Calu3 (cell line): ENCODE data around the gene MUTYH. TPM values are rescaled to one million over a fixed set of nuclear protein-coding genes. Genes with fewer than 3 reads are reported as not detected.
"Not testable (repeated sequence)": the region's sequence is repeated elsewhere in the genome, so short reads cannot be mapped to it uniquely, and the experiment has no call there.

Experiments
- BruUV-seq: library from RNA; stranded (reverse); fragments of 400-500 nt; replicated peaks from 2 replicates; lab custom pipeline; 2021; lab: Mats Ljungman, UMichigan
- CTCF ChIA-PET: fragments of 300-600 bp; sonication (Branson Sonifier 250); formaldehyde crosslinking; loops from one replicate; lab custom pipeline; 2022; ENCODE audit warnings: antibody characterized with exemption; lab: Charles Lee
- DNase-seq: peaks from one replicate; pipeline ENCODE4 v3.0.0; 2022
- H3K27ac Mint-ChIP-seq: one replicate; pipeline ENCODE4 v1.8.0; 2022; ENCODE audit warnings: mixed read lengths; ENCODE audit not compliant: unreplicated experiment
- H3K27me3 Mint-ChIP-seq: one replicate; pipeline ENCODE4 v1.8.0; 2022; ENCODE audit warnings: mixed read lengths; ENCODE audit not compliant: unreplicated experiment
- H3K36me3 Mint-ChIP-seq: one replicate; pipeline ENCODE4 v1.8.0; 2022; ENCODE audit warnings: mild to moderate bottlenecking, moderate library complexity, mixed read lengths; ENCODE audit not compliant: insufficient read depth, unreplicated experiment
- H3K4me1 Mint-ChIP-seq: one replicate; pipeline ENCODE4 v1.8.0; 2022; ENCODE audit warnings: mild to moderate bottlenecking, low read depth, mixed read lengths; ENCODE audit not compliant: unreplicated experiment
- H3K4me3 Mint-ChIP-seq: one replicate; pipeline ENCODE4 v1.8.0; 2022; ENCODE audit warnings: mild to moderate bottlenecking, low read depth, moderate library complexity, mixed read lengths; ENCODE audit not compliant: unreplicated experiment
- H3K9me3 Mint-ChIP-seq: one replicate; pipeline ENCODE4 v1.8.0; 2022; ENCODE audit warnings: low read depth, mixed read lengths; ENCODE audit not compliant: unreplicated experiment
- CTCF ChIP-seq: fragments of 200-600 bp; IDR thresholded peaks from one replicate; pipeline ENCODE4 v1.8.0; 2022; ENCODE audit warnings: antibody characterized with exemption; ENCODE audit not compliant: unreplicated experiment
- intact Hi-C: fragments of 100-400 bp; cut with micrococcal nuclease; formaldehyde crosslinking; loops from one replicate; pipeline ENCODE4 v1.10.0; 2022; ENCODE audit not compliant: unreplicated experiment
- total RNA-seq: library from RNA; stranded (reverse); gene quantifications from 2 replicates; pipeline ENCODE4 v1.2.3, GENCODE V29; 2022

The MUTYH gene
- total RNA-seq, 1 experiment from 2014 or later = 48.1 TPM

- no peak for TF ChIP-seq CTCF
- intact Hi-C loops = no loop called here
- Mint-ChIP-seq H3K9me3 (peaks cover 4% of the 10 kb centered on the region), H3K4me1 (no peaks in the 10 kb centered on the region), H3K27ac (no peak overlapping the region), H3K27me3 (peaks cover 13% of the 10 kb centered on the region), H3K4me3 (no peak overlapping the region), H3K36me3 (no peaks in the 10 kb centered on the region)
- CTCF ChIA-PET = no interaction called here
- DNase-seq = no peak
- BruUV-seq = no TSS peak
Observed at GRCh38 chr1:45291716-45292115, 48.5 kb downstream of the MUTYH start.

- DNase-seq, BruUV-seq, H3K4me1 Mint-ChIP-seq, H3K36me3 Mint-ChIP-seq, H3K27ac Mint-ChIP-seq, H3K4me3 Mint-ChIP-seq, intact Hi-C loops, H3K9me3 Mint-ChIP-seq, CTCF ChIA-PET: not testable (repeated sequence)
- peaks cover 20% of the 10 kb centered on the region for H3K27me3 Mint-ChIP-seq
Observed at GRCh38 chr1:45291002-45291401, 49.2 kb downstream of the MUTYH start.

GRCh38 chr1:45286521-45286920 lies 53.7 kb downstream of the MUTYH start:
- H3K27me3 Mint-ChIP-seq = peaks cover 29% of the 10 kb centered on the region
- H3K4me1 Mint-ChIP-seq = not testable (repeated sequence)

GRCh38 chr1:45284858-45285257 lies 55.4 kb downstream of the MUTYH start:
- H3K36me3 Mint-ChIP-seq, H3K9me3 Mint-ChIP-seq, CTCF ChIA-PET, DNase-seq, intact Hi-C loops, H3K27ac Mint-ChIP-seq, BruUV-seq, H3K4me3 Mint-ChIP-seq, H3K4me1 Mint-ChIP-seq: not testable (repeated sequence)
- H3K27me3 Mint-ChIP-seq = peaks cover 29% of the 10 kb centered on the region

More at GRCh38 chr1:45286521-45286920, 53.7 kb downstream of the MUTYH start:
- H3K9me3 Mint-ChIP-seq, H3K27ac Mint-ChIP-seq, intact Hi-C loops, BruUV-seq, CTCF ChIA-PET, H3K4me3 Mint-ChIP-seq, DNase-seq, H3K36me3 Mint-ChIP-seq: not testable (repeated sequence)

- Mint-ChIP-seq H3K9me3 (peaks cover 5% of the 10 kb centered on the region), H3K27ac (no peak overlapping the region), H3K4me3 (no peak overlapping the region), H3K36me3 (no peaks in the 10 kb centered on the region), H3K4me1 (no peaks in the 10 kb centered on the region), H3K27me3 (peaks cover 23% of the 10 kb centered on the region)
- no TSS peak for BruUV-seq
- CTCF ChIA-PET = interaction anchor here (0.6 kb wide), 1 partner anchor 271 kb away, joined by 3 read pairs; the partner anchor contains the start of gene HECTD3
- intact Hi-C loops = no loop called here
- no peak for TF ChIP-seq CTCF
- no peak for DNase-seq
Observed at GRCh38 chr1:45282351-45282750, 57.9 kb downstream of the MUTYH start.

Other genes starting within 250 kb of the MUTYH start
- 0.24 and 0.40 TPM in 2 replicates for gene ZSWIM5, start 133.8 kb downstream of the MUTYH start, total RNA-seq
- gene HPDL, start 13.5 kb downstream of the MUTYH start, total RNA-seq = 8.4 and 9.7 TPM in 2 replicates
- 14.2 TPM in 2 replicates for gene TOE1, start 270 bp downstream of the MUTYH start, total RNA-seq
- 1.8 and 2.3 TPM in 2 replicates for gene TESK2, start 150.7 kb upstream of the MUTYH start, total RNA-seq
- 4.9 and 6.0 TPM in 2 replicates for gene CCDC163, start 159.6 kb upstream of the MUTYH start, total RNA-seq
- gene MMACHC, start 159.9 kb upstream of the MUTYH start, total RNA-seq = 13.6 and 15.5 TPM in 2 replicates
- gene PRDX1, start 181.4 kb upstream of the MUTYH start, total RNA-seq = 686 and 744 TPM in 2 replicates
- 111 and 119 TPM in 2 replicates for gene AKR1A1, start 210.4 kb upstream of the MUTYH start, total RNA-seq
- 171 and 185 TPM in 2 replicates for gene NASP, start 243.6 kb upstream of the MUTYH start, total RNA-seq